ENCODE data around the gene APBB2. TPM values are rescaled to one million over a fixed set of nuclear protein-coding genes. Genes with fewer than 3 reads are reported as not detected.
"Not testable (repeated sequence)": the region's sequence is repeated elsewhere in the genome, so short reads cannot be mapped to it uniquely, and the experiment has no call there.

The APBB2 gene
- total RNA-seq, 2 experiments from 2014 or later = 3.1 to 5.5 TPM

- Mint-ChIP-seq H3K27ac (no peak overlapping the region), H3K27me3 (peaks cover 3% of the 10 kb centered on the region), H3K4me1 (no peaks in the 10 kb centered on the region), H3K9me3 (peaks cover 1% of the 10 kb centered on the region), H3K36me3 (peaks cover 2% of the 10 kb centered on the region), H3K4me3 (no peak overlapping the region)
- DNase-seq = no peak
Observed at GRCh38 chr4:40827758-40828157, 386.6 kb downstream of the APBB2 start.

- Mint-ChIP-seq H3K27ac (no peak overlapping the region), H3K36me3 (peaks cover 2% of the 10 kb centered on the region), H3K4me3 (no peak overlapping the region), H3K4me1 (no peaks in the 10 kb centered on the region), H3K27me3 (peaks cover 3% of the 10 kb centered on the region), H3K9me3 (peaks cover 1% of the 10 kb centered on the region)
- no peak for DNase-seq
Observed at GRCh38 chr4:40826821-40827220, 387.5 kb downstream of the APBB2 start.

GRCh38 chr4:40825014-40825838 is 389.1 kb downstream of the APBB2 start:
- no peaks in the 10 kb centered on the region for H3K4me1 Mint-ChIP-seq
- no peak overlapping the region for H3K4me3 Mint-ChIP-seq
- no peak for DNase-seq
- H3K36me3 Mint-ChIP-seq = peaks cover 2% of the 10 kb centered on the region
- H3K27me3 Mint-ChIP-seq = peaks cover 3% of the 10 kb centered on the region
- peaks cover 1% of the 10 kb centered on the region for H3K9me3 Mint-ChIP-seq
- no peak overlapping the region for H3K27ac Mint-ChIP-seq

- Mint-ChIP-seq H3K9me3 (peaks cover 1% of the 10 kb centered on the region), H3K4me1 (no peaks in the 10 kb centered on the region), H3K27ac (no peak overlapping the region), H3K36me3 (no peaks in the 10 kb centered on the region), H3K4me3 (no peak overlapping the region), H3K27me3 (no peaks in the 10 kb centered on the region)
- no peak for DNase-seq
Observed at GRCh38 chr4:40822420-40823166, 391.7 kb downstream of the APBB2 start.

GRCh38 chr4:40820101-40820500 is 394.2 kb downstream of the APBB2 start:
- no peak for DNase-seq
- no peaks in the 10 kb centered on the region for H3K36me3 Mint-ChIP-seq
- H3K4me3 Mint-ChIP-seq = no peak overlapping the region
- no peaks in the 10 kb centered on the region for H3K4me1 Mint-ChIP-seq
- H3K9me3 Mint-ChIP-seq = no peaks in the 10 kb centered on the region
- no peaks in the 10 kb centered on the region for H3K27me3 Mint-ChIP-seq
- no peak overlapping the region for H3K27ac Mint-ChIP-seq

GRCh38 chr4:40817157-40817556 is 397.2 kb downstream of the APBB2 start:
- not testable (repeated sequence) for DNase-seq, H3K27me3 Mint-ChIP-seq, H3K27ac Mint-ChIP-seq, H3K4me1 Mint-ChIP-seq, H3K4me3 Mint-ChIP-seq, H3K9me3 Mint-ChIP-seq, H3K36me3 Mint-ChIP-seq

GRCh38 chr4:40812856-40813255 is 401.5 kb downstream of the APBB2 start:
- Mint-ChIP-seq H3K4me3 (no peak overlapping the region), H3K27me3 (peaks cover 7% of the 10 kb centered on the region), H3K27ac (no peak overlapping the region), H3K4me1 (no peaks in the 10 kb centered on the region), H3K36me3 (no peaks in the 10 kb centered on the region), H3K9me3 (no peaks in the 10 kb centered on the region)
- DNase-seq = no peak

- no peaks in the 10 kb centered on the region for H3K36me3 Mint-ChIP-seq
- H3K27ac Mint-ChIP-seq = no peak overlapping the region
- no peak overlapping the region for H3K4me3 Mint-ChIP-seq
Observed at GRCh38 chr4:40812386-40812785, 402.0 kb downstream of the APBB2 start.

GRCh38 chr4:40811956-40812355 is 402.4 kb downstream of the APBB2 start:
- H3K9me3 Mint-ChIP-seq = no peaks in the 10 kb centered on the region
- peaks cover 7% of the 10 kb centered on the region for H3K27me3 Mint-ChIP-seq
- H3K4me3 Mint-ChIP-seq = no peak overlapping the region
- H3K4me1 Mint-ChIP-seq = no peaks in the 10 kb centered on the region
- DNase-seq = no peak
- no peaks in the 10 kb centered on the region for H3K36me3 Mint-ChIP-seq
- no peak overlapping the region for H3K27ac Mint-ChIP-seq

More at GRCh38 chr4:40812386-40812785, 402.0 kb downstream of the APBB2 start:
- no peak for DNase-seq
- H3K9me3 Mint-ChIP-seq = no peaks in the 10 kb centered on the region
- H3K4me1 Mint-ChIP-seq = no peaks in the 10 kb centered on the region
- peaks cover 7% of the 10 kb centered on the region for H3K27me3 Mint-ChIP-seq

- Mint-ChIP-seq H3K27me3 (peaks cover 8% of the 10 kb centered on the region), H3K36me3 (no peaks in the 10 kb centered on the region), H3K4me3 (no peak overlapping the region), H3K9me3 (no peaks in the 10 kb centered on the region), H3K27ac (no peak overlapping the region), H3K4me1 (no peaks in the 10 kb centered on the region)
- DNase-seq = no peak
Observed at GRCh38 chr4:40808926-40809457, 405.4 kb downstream of the APBB2 start.

GRCh38 chr4:40804598-40804997 is 409.7 kb downstream of the APBB2 start:
- no peak overlapping the region for H3K27ac Mint-ChIP-seq
- H3K4me3 Mint-ChIP-seq = no peak overlapping the region
- peaks cover 12% of the 10 kb centered on the region for H3K27me3 Mint-ChIP-seq
- H3K36me3 Mint-ChIP-seq = no peaks in the 10 kb centered on the region
- DNase-seq = no peak
- no peaks in the 10 kb centered on the region for H3K9me3 Mint-ChIP-seq
- H3K4me1 Mint-ChIP-seq = no peaks in the 10 kb centered on the region

GRCh38 chr4:40800064-40800463 is 414.3 kb downstream of the APBB2 start:
- no peaks in the 10 kb centered on the region for H3K4me1 Mint-ChIP-seq
- H3K27ac Mint-ChIP-seq = no peak overlapping the region
- peaks cover 6% of the 10 kb centered on the region for H3K27me3 Mint-ChIP-seq
- H3K36me3 Mint-ChIP-seq = no peaks in the 10 kb centered on the region
- no peaks in the 10 kb centered on the region for H3K9me3 Mint-ChIP-seq
- DNase-seq = no peak
- H3K4me3 Mint-ChIP-seq = no peak overlapping the region

GRCh38 chr4:40789771-40790170 is 424.6 kb downstream of the APBB2 start:
- Mint-ChIP-seq H3K4me1 (no peaks in the 10 kb centered on the region), H3K27me3 (no peaks in the 10 kb centered on the region), H3K36me3 (no peaks in the 10 kb centered on the region), H3K4me3 (no peak overlapping the region), H3K27ac (no peak overlapping the region), H3K9me3 (no peaks in the 10 kb centered on the region)
- no peak for DNase-seq

- H3K36me3 Mint-ChIP-seq = no peaks in the 10 kb centered on the region
- no peaks in the 10 kb centered on the region for H3K4me1 Mint-ChIP-seq
- no peaks in the 10 kb centered on the region for H3K9me3 Mint-ChIP-seq
- H3K4me3 Mint-ChIP-seq = no peak overlapping the region
- no peak for DNase-seq
- H3K27me3 Mint-ChIP-seq = no peaks in the 10 kb centered on the region
- no peak overlapping the region for H3K27ac Mint-ChIP-seq
Observed at GRCh38 chr4:40789031-40789430, 425.3 kb downstream of the APBB2 start.

- H3K27me3 Mint-ChIP-seq = no peaks in the 10 kb centered on the region
- H3K4me3 Mint-ChIP-seq = no peak overlapping the region
- DNase-seq = no peak
- no peak overlapping the region for H3K27ac Mint-ChIP-seq
- no peaks in the 10 kb centered on the region for H3K4me1 Mint-ChIP-seq
- no peaks in the 10 kb centered on the region for H3K36me3 Mint-ChIP-seq
- no peaks in the 10 kb centered on the region for H3K9me3 Mint-ChIP-seq
Observed at GRCh38 chr4:40788331-40788730, 426.0 kb downstream of the APBB2 start.

All from activated naive CD8-positive, alpha-beta T cell treated with anti-CD3 and anti-CD28 coated beads for 36 hours (primary cell).